Adipose tissue (tissue), 3 donors: ENCODE results near the gene ASXL2. TPM values are rescaled to one million over a fixed set of nuclear protein-coding genes. Genes with fewer than 3 reads are reported as not detected.
"Not testable (repeated sequence)": the region's sequence is repeated elsewhere in the genome, so short reads cannot be mapped to it uniquely, and the experiment has no call there.

Experiments
- H3K27ac ChIP-seq: one replicate; pipeline ENCODE4 v1.5.1; 2013; ENCODE audit warnings: low read depth, low read length
- WGBS, 3 donors: extraction: QIAGEN DNeasy Blood & Tissue Kit; methylation state at CpG; one replicate each; pipeline ENCODE4 v1.1.7; 2013; 5-methylcytosine and 5-hydroxymethylcytosine counted together
- polyA plus RNA-seq, 3 donors: library from polyadenylated mRNA; stranded (reverse); fragments of 200-250 nt; gene quantifications; one replicate each; pipeline ENCODE4 v1.2.3, GENCODE V29; 2013
- donor health status: healthy with polysubstance abuse.
- donor health status: Bipolar disorder and iron deficiency.
- donor health status: healthy.

Gene ASXL2
- polyA plus RNA-seq, 3 donors = 1.8 to 4.1 (median 2.6) TPM

DNA sequence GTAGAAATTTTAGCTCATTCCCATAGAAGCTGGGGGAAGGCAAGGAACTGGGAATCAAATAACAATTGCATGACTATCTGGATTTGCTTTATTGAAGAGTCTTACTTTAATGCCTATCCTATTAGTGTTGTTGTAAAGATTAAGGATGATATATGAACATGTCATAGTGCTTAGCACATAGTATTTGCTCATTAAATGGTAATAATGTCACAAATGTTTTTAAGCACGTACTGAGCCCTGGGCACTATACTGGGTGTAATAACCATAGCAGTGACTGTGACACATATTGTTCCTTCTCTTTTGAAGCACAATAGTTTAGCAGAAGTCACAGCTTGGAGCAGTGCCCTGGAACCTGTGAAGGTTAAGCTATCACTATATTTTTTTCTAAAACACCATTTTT, 157.7 kb downstream of the ASXL2 start:
- 77 to 95% (median 94%) methylated on average over 1 of the region's 1 CpG for WGBS, 3 donors
- no peak overlapping the region for H3K27ac ChIP-seq

DNA sequence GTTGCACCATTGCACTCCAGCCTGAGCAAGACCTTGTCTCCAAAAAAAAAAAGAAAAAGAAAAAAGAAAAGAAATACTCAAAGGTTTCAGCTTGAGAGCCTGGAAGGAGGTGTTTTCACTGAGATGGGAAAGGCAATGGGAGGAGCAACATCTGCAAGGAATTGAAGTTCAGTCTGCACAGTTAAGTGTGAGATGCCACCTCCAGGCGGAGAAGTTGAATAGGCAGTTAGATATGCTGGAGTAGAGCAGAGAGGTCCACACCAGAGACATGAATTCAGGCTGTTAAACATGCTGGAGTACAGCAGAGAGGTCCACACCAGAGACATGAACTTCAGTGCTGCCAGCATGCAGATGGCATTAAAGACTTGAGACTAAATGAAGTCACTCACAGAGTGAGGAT, 163.5 kb downstream of the ASXL2 start:
- 71 to 93% (median 85%) methylated on average over 1 of the region's 1 CpG for WGBS, 3 donors
- H3K27ac ChIP-seq = no peak overlapping the region

DNA sequence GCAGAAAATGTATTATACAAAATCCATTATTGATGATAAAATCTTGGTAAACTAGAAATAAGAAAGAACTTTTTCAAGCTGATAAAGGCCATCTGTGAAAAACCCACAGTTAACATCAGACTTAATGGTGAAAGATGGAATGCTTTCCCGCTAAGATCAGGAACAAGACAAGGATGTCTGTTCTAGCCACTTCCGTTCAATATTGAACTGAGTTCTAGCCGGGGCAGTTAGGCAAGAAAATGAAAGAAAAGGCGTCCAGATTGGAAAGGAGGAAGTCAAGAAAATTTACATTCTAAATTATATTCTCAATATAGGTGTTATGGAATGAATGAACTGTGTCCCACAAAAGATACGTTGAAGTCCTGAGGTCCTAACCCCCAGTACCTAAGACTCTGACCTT, 165.8 kb downstream of the ASXL2 start:
- H3K27ac ChIP-seq = no peak overlapping the region
- WGBS, 3 donors = 56 to 75% (median 71%) methylated on average over 5 of the region's 5 CpGs

- no peak overlapping the region for H3K27ac ChIP-seq
- 3 to 44% (median 3%) methylated on average over 12 of the region's 12 CpGs for WGBS, 3 donors
Observed at GRCh38 chr2:25711675-25712354, 166.5 kb downstream of the ASXL2 start.

DNA sequence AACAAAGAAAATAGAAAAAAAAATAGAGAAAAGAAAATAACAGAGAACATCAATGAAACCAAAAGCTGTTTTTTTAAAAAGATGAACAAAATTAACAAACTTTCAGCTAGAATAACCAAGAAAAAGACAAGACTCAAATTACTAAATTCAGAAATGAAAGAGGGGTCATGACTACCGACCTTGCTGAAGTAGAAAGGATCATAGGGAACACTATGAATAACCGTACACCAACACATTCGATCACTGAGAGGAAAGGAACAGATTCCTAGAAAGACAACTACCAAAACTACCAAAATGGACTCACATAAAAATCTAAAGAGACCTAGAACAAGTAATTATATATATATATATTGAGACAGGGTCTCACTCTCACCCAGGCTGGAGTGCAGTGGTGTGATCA, 167.5 kb downstream of the ASXL2 start:
- WGBS, 3 donors = 85 to 88% (median 87%) methylated on average over 3 of the region's 3 CpGs
- H3K27ac ChIP-seq = no peak overlapping the region

- 81 to 88% (median 86%) methylated on average over 2 of the region's 2 CpGs for WGBS, 3 donors
- H3K27ac ChIP-seq = no peak overlapping the region
Observed at GRCh38 chr2:25709349-25709748, 168.9 kb downstream of the ASXL2 start.

DNA sequence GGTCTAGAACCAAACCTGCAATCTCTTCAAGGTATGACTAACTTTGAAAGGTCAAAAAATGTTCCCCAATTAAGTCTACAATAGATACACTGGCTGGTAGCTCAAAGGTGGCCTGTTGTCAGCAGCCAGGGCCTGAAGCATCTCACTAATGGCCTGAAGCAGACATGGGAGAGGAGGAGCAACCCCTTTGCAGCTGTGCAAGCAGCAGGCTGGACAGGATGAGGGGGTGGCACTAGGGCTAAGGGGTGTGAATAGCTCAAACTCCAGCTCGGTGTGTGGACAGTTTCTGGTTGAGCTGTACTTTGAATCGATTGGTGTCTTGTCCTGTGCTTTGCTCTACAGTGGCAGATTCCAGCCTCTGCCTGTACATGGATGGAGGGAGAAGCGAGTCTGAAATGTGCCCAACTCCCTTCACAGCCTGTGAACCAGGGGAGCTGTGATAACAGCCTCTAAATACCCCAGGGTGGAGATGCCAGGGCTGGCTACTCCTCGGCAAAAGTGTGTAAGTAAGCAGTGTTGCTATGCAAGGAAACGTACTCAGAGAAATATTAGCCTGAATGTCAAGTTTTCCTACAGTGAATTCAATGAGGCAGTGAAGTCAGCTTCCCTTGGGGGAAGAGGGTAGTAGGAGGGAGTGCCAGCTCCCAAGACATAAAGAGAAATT, 170.2 kb downstream of the ASXL2 start:
- 72 to 75% (median 74%) methylated on average over 5 of the region's 5 CpGs for WGBS, 3 donors

GRCh38 chr2:25705575-25705974, 172.7 kb downstream of the ASXL2 start:
- not testable (repeated sequence) for H3K27ac ChIP-seq
- WGBS, 3 donors = 93 to 99% (median 96%) methylated on average over 18 to 33 of the region's 33 CpGs

More for the DNA sequence above, 170.2 kb downstream of the ASXL2 start:
- H3K27ac ChIP-seq = no peak overlapping the region

- no peak overlapping the region for H3K27ac ChIP-seq
- WGBS, 3 donors = 86 to 90% (median 89%) methylated on average over 9 of the region's 9 CpGs
Observed at GRCh38 chr2:25701801-25702200, 176.5 kb downstream of the ASXL2 start.

- 23 to 44% (median 38%) methylated on average over 6 of the region's 6 CpGs for WGBS, 3 donors
- H3K27ac ChIP-seq = no peak overlapping the region
Observed at GRCh38 chr2:25700221-25700660, 178.0 kb downstream of the ASXL2 start.

GRCh38 chr2:25699216-25699615, 179.1 kb downstream of the ASXL2 start:
- 81 to 91% (median 91%) methylated on average over 7 of the region's 7 CpGs for WGBS, 3 donors

DNA sequence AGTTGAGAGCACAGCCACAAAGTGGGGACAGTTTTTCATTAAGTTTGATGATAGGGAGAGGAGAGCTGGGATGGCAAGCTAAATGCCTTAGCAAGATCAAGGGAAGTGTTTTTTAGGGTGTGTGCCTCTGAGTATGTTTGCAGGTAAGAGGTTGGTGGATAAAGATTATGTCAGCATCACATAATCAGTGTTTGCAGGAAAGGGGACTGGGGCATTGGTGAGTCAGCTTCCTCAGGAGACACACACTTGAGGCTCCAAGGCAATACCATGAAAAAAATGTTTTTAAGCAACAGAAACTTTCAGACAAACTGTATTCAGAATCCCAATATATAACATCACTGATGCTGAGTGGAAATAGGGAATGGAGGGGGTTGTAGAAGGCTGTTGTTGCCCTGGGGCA, 179.5 kb downstream of the ASXL2 start:
- H3K27ac ChIP-seq = no peak overlapping the region

More at GRCh38 chr2:25699216-25699615, 179.1 kb downstream of the ASXL2 start:
- H3K27ac ChIP-seq = no peak overlapping the region

DNA sequence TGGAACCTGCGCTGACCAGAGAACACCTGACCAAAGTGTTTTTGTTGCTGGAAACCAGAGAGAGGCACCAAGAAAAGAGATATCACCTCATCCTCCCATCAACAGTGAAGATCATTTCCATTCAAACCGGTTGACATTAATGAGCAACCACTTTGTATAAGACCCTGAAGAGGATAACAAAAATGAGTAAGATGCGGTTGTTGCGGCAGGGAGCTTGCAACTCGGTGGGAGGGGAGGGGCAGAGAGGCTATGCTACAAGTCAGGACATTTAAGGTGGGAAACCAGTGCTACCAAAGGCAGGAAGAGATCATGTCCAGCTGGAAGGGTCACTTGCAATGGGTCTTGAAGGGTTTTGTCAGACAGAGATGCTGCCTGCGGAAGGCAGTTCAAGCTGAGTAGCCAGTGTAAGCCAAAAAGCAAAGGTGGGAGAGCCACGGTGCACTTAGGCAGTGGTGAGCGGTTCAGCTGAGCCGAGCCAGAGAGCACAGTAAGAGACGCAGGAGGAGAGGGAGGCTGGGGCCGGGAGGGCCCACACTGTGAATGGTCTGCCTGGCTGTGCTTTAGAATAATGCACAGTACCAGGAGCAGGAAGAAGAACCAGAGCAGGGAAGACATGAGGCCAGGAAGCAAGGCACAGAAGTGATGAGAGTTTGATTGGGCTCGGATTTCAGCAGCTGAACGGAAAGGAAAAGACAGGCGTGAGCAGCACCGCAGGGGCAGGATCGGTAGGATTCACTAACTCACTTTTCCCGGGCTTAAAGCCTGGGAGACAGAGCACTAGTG, 180.5 kb downstream of the ASXL2 start:
- H3K27ac ChIP-seq = no peak overlapping the region
- 50 to 60% (median 60%) methylated on average over 17 of the region's 17 CpGs for WGBS, 3 donors

DNA sequence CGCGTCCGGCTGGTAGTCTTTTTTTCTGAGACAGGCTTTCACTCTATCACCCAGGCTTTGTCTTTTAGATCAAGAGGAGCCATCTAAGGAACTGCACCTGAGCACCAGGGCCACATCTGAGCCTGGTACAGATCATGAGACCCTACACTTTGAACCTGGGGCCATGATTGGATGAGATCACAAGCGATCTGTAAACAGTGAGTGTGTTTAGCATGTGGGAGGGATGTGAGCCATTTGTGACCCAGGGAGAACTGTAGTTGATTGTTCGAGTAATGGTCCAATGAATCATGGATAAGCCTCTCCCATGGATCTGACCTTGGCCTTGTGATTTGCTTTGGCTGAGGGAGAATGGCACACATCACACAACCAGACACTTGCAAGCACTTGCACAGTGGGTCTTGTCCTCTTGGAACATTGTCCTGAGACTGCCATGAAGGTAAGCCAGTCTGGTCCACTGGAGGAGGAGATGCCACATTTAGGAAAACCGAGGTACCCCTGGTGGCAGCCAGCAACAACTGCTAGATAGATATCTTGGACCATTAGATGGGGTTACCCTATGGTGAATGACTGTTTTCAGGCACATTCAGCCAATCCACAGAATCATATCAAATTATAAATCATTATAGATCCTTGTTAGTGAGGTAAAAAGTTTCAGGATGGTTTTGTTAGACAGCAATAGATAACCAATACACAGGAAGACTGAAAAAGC, 185.4 kb downstream of the ASXL2 start:
- H3K27ac ChIP-seq = no peak overlapping the region
- 89 to 91% (median 91%) methylated on average over 6 of the region's 6 CpGs for WGBS, 3 donors

DNA sequence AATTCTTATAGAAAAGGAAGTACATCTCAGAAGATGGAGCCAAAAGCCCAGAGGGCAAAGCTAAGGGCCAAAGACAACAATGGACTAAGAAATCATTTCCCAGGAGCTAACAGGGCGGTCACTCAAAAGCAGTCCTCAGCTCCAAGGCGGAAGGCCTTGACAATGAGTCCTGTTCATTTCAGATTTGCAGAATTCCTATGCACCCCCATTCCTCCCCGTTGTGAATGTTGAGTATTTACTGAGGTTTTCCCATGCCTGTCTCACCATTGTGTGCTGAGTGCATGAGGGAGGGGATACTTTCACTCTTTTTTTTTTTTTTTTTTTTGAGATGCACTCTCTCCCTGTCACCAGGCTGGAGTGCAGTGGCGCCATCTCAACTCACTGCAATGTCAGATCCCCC, 186.1 kb downstream of the ASXL2 start:
- 73 to 82% (median 82%) methylated on average over 4 of the region's 4 CpGs for WGBS, 3 donors
- no peak overlapping the region for H3K27ac ChIP-seq

GRCh38 chr2:25690058-25690457, 188.2 kb downstream of the ASXL2 start:
- H3K27ac ChIP-seq = no peak overlapping the region
- 52 to 63% (median 60%) methylated on average over 1 of the region's 1 CpG for WGBS, 3 donors

GRCh38 chr2:25688236-25688635, 190.1 kb downstream of the ASXL2 start:
- WGBS, 3 donors = 77 to 92% (median 89%) methylated on average over 3 to 6 of the region's 6 CpGs

GRCh38 chr2:25685741-25686140, 192.5 kb downstream of the ASXL2 start:
- 82 to 92% (median 87%) methylated on average over 2 of the region's 2 CpGs for WGBS, 3 donors

More at GRCh38 chr2:25688236-25688635, 190.1 kb downstream of the ASXL2 start:
- no peak overlapping the region for H3K27ac ChIP-seq

More at GRCh38 chr2:25685741-25686140, 192.5 kb downstream of the ASXL2 start:
- no peak overlapping the region for H3K27ac ChIP-seq
